H1 (cell line): ENCODE measurements around the gene TRIM52. TPM values are rescaled to one million over a fixed set of nuclear protein-coding genes. Genes with fewer than 3 reads are reported as not detected.

Experiments
- CTCF ChIA-PET: fragments of 300-600 bp; sonication (Branson Sonifier 250); formaldehyde crosslinking; loops from one replicate; lab custom pipeline; 2021; ENCODE audit not compliant: partially characterized antibody; lab: Charles Lee
- POLR2A ChIA-PET: fragments of 300-600 bp; sonication (Branson Sonifier 250); formaldehyde crosslinking; loops from one replicate; lab custom pipeline; 2021; ENCODE audit warnings: inconsistent platforms; ENCODE audit not compliant: partially characterized antibody; lab: Charles Lee
- DNase-seq, 2 experiments: peaks; one replicate each; pipeline versions ENCODE4 v3.0.0 to v3.0.0-alpha.2; 2010 to 2022; ENCODE audit warnings: low spot score in 2 of 2, low read depth in 1 of 2, mixed read lengths in 1 of 2
- FAIRE-seq: peaks from 2 replicates; lab custom pipeline; 2011; peaks lifted over from hg19 to GRCh38; lab: Jason Lieb, UNC
- H2AFZ ChIP-seq: 2 replicates; pipeline ENCODE4 v1.8.1; 2012; ENCODE audit warnings: low read length, inconsistent platforms
- H2AK5ac ChIP-seq: 2 replicates; pipeline ENCODE4 v1.6.1; 2013; ENCODE audit warnings: low read depth, low read length
- H2BK120ac ChIP-seq: replicated peaks from 2 replicates; pipeline ENCODE3; 2013; ENCODE audit warnings: low read depth, low read length, inconsistent platforms
- H2BK12ac ChIP-seq: 2 replicates; pipeline ENCODE4 v1.6.1; 2013; ENCODE audit warnings: low read depth, low read length
- H2BK15ac ChIP-seq: 2 replicates; pipeline ENCODE4 v1.6.1; 2013; ENCODE audit warnings: low read length
- H2BK20ac ChIP-seq: 2 replicates; pipeline ENCODE4 v1.6.1; 2013; ENCODE audit warnings: low read length
- H2BK5ac ChIP-seq: 2 replicates; pipeline ENCODE4 v1.6.1; 2013; ENCODE audit warnings: low read depth, low read length
- H3K14ac ChIP-seq: 2 replicates; pipeline ENCODE4 v1.6.1; 2013; ENCODE audit warnings: inconsistent platforms; ENCODE audit not compliant: insufficient read length
- H3K18ac ChIP-seq: 2 replicates; pipeline ENCODE4 v1.6.1; 2013; ENCODE audit warnings: low read length; ENCODE audit errors: extremely low read depth
- H3K23ac ChIP-seq: 2 replicates; pipeline ENCODE4 v1.6.1; 2013; ENCODE audit warnings: inconsistent platforms; ENCODE audit not compliant: insufficient read length
- H3K23me2 ChIP-seq: 2 replicates; pipeline ENCODE4 v1.6.1; 2013; ENCODE audit warnings: low read depth, low read length
- H3K27ac ChIP-seq: 2 replicates; pipeline ENCODE4 v1.6.1; 2011; ENCODE audit warnings: low read depth, low read length, inconsistent platforms
- H3K27me3 ChIP-seq, 4 experiments: replicated peaks in 1 of 4; 1 replicate in 1 of 4; 2 replicates in 3 of 4; pipeline versions ENCODE4 v1.6.1 to v1.8.1; 2011 to 2013; ENCODE audit warnings: low read length in 3 of 4, mild to moderate bottlenecking in 3 of 4, inconsistent platforms in 2 of 4, mixed read lengths in 2 of 4, moderate library complexity in 1 of 4; ENCODE audit not compliant: control insufficient read depth in 3 of 4, insufficient read depth in 3 of 4; ENCODE audit errors: extremely low read depth in 1 of 4
- H3K36me3 ChIP-seq, 4 experiments: 2 replicates each; pipeline versions ENCODE4 v1.6.1 to v1.8.1; 2011 to 2013; ENCODE audit warnings: mild to moderate bottlenecking in 4 of 4, low read length in 3 of 4, moderate library complexity in 2 of 4, control low read depth in 1 of 4, inconsistent platforms in 1 of 4; ENCODE audit not compliant: insufficient read depth in 4 of 4, control insufficient read depth in 2 of 4
- H3K4ac ChIP-seq: replicated peaks from 2 replicates; pipeline ENCODE3; 2013; ENCODE audit warnings: low read length, low read depth, mixed read lengths, inconsistent platforms; ENCODE audit not compliant: insufficient read length
- H3K4me1 ChIP-seq, 4 experiments: replicated peaks in 1 of 4; 1 replicate in 1 of 4; 2 replicates in 3 of 4; pipeline versions ENCODE4 v1.6.1 to v1.8.1; 2011 to 2013; ENCODE audit warnings: low read length in 3 of 4, inconsistent platforms in 2 of 4, mixed read lengths in 1 of 4; ENCODE audit not compliant: insufficient read depth in 4 of 4, control insufficient read depth in 3 of 4
- H3K4me2 ChIP-seq, 2 experiments: 2 replicates each; pipeline versions ENCODE4 v1.6.1 to v1.8.1; 2011 to 2013; ENCODE audit warnings: low read depth in 2 of 2, low read length in 2 of 2, control low read depth in 1 of 2, inconsistent platforms in 1 of 2, mild to moderate bottlenecking in 1 of 2; ENCODE audit not compliant: insufficient read depth in 1 of 2
- H3K4me3 ChIP-seq, 4 experiments: fragments of 200-600, 300-600 bp in 1 of 4; sonication (generic), shearing (Covaris generic), sonication (Bioruptor Twin) in 1 of 4; 2 replicates each; pipeline versions ENCODE4 v1.5.1 to v1.8.1; 2011 to 2016; ENCODE audit warnings: low read length in 4 of 4, low read depth in 3 of 4, control low read depth in 2 of 4, inconsistent platforms in 2 of 4, mild to moderate bottlenecking in 2 of 4, mixed read lengths in 1 of 4, moderate library complexity in 1 of 4; ENCODE audit not compliant: insufficient read depth in 2 of 4; ENCODE audit errors: extremely low read depth in 1 of 4
- H3K56ac ChIP-seq: replicated peaks from 2 replicates; pipeline ENCODE3; 2013; ENCODE audit warnings: low read depth, mild to moderate bottlenecking, mixed read lengths, low read length, inconsistent platforms; ENCODE audit not compliant: insufficient read length
- H3K79me1 ChIP-seq: 2 replicates; pipeline ENCODE4 v1.6.1; 2013; ENCODE audit warnings: low read depth, low read length, control low read depth
- H3K79me2 ChIP-seq, 2 experiments: 2 replicates each; pipeline versions ENCODE4 v1.6.1 to v1.8.1; 2012 to 2013; ENCODE audit warnings: low read length in 2 of 2, mild to moderate bottlenecking in 2 of 2, inconsistent platforms in 1 of 2; ENCODE audit not compliant: insufficient read depth in 2 of 2, control insufficient read depth in 1 of 2
- H3K9ac ChIP-seq, 4 experiments: replicated peaks in 1 of 4; 1 replicate in 1 of 4; 2 replicates in 3 of 4; pipeline versions ENCODE4 v1.6.1 to v1.8.1; 2011 to 2013; ENCODE audit warnings: low read depth in 3 of 4, low read length in 3 of 4, control low read depth in 2 of 4, mild to moderate bottlenecking in 2 of 4, moderate library complexity in 2 of 4, inconsistent platforms in 1 of 4; ENCODE audit errors: extremely low read depth in 1 of 4
- H3K9me3 ChIP-seq, 2 experiments: 2 replicates each; pipeline versions ENCODE4 v1.6.1 to v1.8.1; 2012 to 2013; ENCODE audit warnings: mild to moderate bottlenecking in 2 of 2, moderate library complexity in 2 of 2, control low read depth in 1 of 2, inconsistent platforms in 1 of 2, low read depth in 1 of 2, low read length in 1 of 2, mixed read lengths in 1 of 2; ENCODE audit not compliant: insufficient read depth in 2 of 2
- H4K20me1 ChIP-seq, 2 experiments: replicated peaks in 1 of 2; 2 replicates each; pipeline versions ENCODE3 to v1.8.1; 2011 to 2013; ENCODE audit warnings: inconsistent platforms in 2 of 2, low read length in 2 of 2, mild to moderate bottlenecking in 1 of 2; ENCODE audit not compliant: insufficient read depth in 2 of 2, control insufficient read depth in 1 of 2
- H4K5ac ChIP-seq: 2 replicates; pipeline ENCODE4 v1.6.1; 2013; ENCODE audit warnings: low read length, low read depth, mixed read lengths, inconsistent platforms; ENCODE audit not compliant: insufficient read length
- H4K8ac ChIP-seq: 2 replicates; pipeline ENCODE4 v1.8.0; 2013; ENCODE audit warnings: mild to moderate bottlenecking, moderate library complexity, low read length, inconsistent platforms; ENCODE audit not compliant: insufficient read depth; ENCODE audit errors: extremely low read depth
- H4K91ac ChIP-seq: replicated peaks from 2 replicates; pipeline ENCODE3; 2013; ENCODE audit warnings: low read length, mixed read lengths, inconsistent platforms; ENCODE audit not compliant: insufficient read length
- CHD2 ChIP-seq: IDR thresholded peaks from 2 replicates; pipeline ENCODE4 v1.6.1; 2012; ENCODE audit warnings: low read length, improper control_type of control experiment
- CREB1 ChIP-seq: IDR thresholded peaks from 2 replicates; pipeline ENCODE4 v1.6.1; 2012; ENCODE audit warnings: inconsistent platforms
- HDAC2 ChIP-seq, 2 experiments: fragments of 300-600 bp in 1 of 2; sonication (generic) in 1 of 2; IDR thresholded peaks; 2 replicates each; pipeline ENCODE4 v1.6.1; 2011 to 2012; ENCODE audit warnings: low read depth in 2 of 2, low read length in 2 of 2, mild to moderate bottlenecking in 2 of 2, moderate library complexity in 2 of 2, borderline replicate concordance in 1 of 2, inconsistent platforms in 1 of 2
- HDAC6 ChIP-seq: IDR thresholded peaks from one replicate; pipeline ENCODE4 v1.7.1; 2012; ENCODE audit warnings: low read depth, mild to moderate bottlenecking, inconsistent platforms, low read length, moderate library complexity
- MAX ChIP-seq: IDR thresholded peaks from 2 replicates; pipeline ENCODE4 v1.6.1; 2012; ENCODE audit warnings: inconsistent platforms
- POLR2A ChIP-seq, 2 experiments: IDR thresholded peaks; 1 replicate in 1 of 2; 2 replicates in 1 of 2; pipeline ENCODE4 v1.6.1; 2011; ENCODE audit warnings: low read depth in 2 of 2, low read length in 2 of 2, mild to moderate bottlenecking in 2 of 2; ENCODE audit errors: control extremely low read depth in 1 of 2
- POU5F1 ChIP-seq: IDR thresholded peaks from 2 replicates; pipeline ENCODE4 v1.6.1; 2011; ENCODE audit warnings: low read depth, mild to moderate bottlenecking, low read length, moderate library complexity
- RXRA ChIP-seq: IDR thresholded peaks from 2 replicates; pipeline ENCODE4 v1.6.1; 2011; ENCODE audit warnings: low read depth, mild to moderate bottlenecking, low read length, moderate library complexity; ENCODE audit not compliant: insufficient read depth
- SRF ChIP-seq: IDR thresholded peaks from 2 replicates; pipeline ENCODE4 v1.6.1; 2011; ENCODE audit warnings: mild to moderate bottlenecking, low read depth, low read length, moderate library complexity
- YY1 ChIP-seq: IDR thresholded peaks from 2 replicates; pipeline ENCODE4 v1.6.1; 2011; ENCODE audit warnings: low read depth, mild to moderate bottlenecking, low read length
- ZNF274 ChIP-seq: IDR thresholded peaks from 2 replicates; pipeline ENCODE4 v1.7.0; 2012; ENCODE audit warnings: low read length, borderline replicate concordance; ENCODE audit errors: extremely low read depth
- WGBS, 2 experiments: shearing (Covaris generic) in 1 of 2; methylation state at CpG; one replicate each; pipeline versions ENCODE4 v1.1.6 to v1.1.7; 2013 to 2015; ENCODE audit warnings: low lambda C conversion rate in 2 of 2, mixed read lengths in 2 of 2, inconsistent platforms in 1 of 2, low coverage in 1 of 2, missing lambda C conversion rate in 1 of 2; ENCODE audit not compliant: insufficient replicate concordance in 2 of 2, insufficient coverage in 1 of 2, insufficient read length in 1 of 2; ENCODE audit errors: extremely low coverage in 1 of 2, missing lambda C conversion rate in 1 of 2; 5-methylcytosine and 5-hydroxymethylcytosine counted together
- polyA plus RNA-seq, 7 experiments: library from polyadenylated mRNA; depleted of rRNA in 3 of 7; stranded (reverse) in 5 of 7; unstranded in 2 of 7; fragments of >200 nt in 5 of 7; fragments of 200-250 nt in 2 of 7; gene quantifications; 1 replicate in 5 of 7; 2 replicates in 1 of 7; 4 replicates in 1 of 7; pipeline versions ENCODE4 v1.2.1 to v1.2.3, GENCODE V29; 2011 to 2013; ENCODE audit warnings: missing spikeins in 2 of 7, mixed read lengths in 2 of 7
- total RNA-seq: library from RNA; stranded (reverse); fragmentation: NEBNext Ultra II Directional; extraction: Animal tissue kit (Norgen Biotek cat#: 25700); gene quantifications from 2 replicates; pipeline ENCODE4 v1.2.1, GENCODE V29; 2021

Gene TRIM52
- total and polyA plus RNA-seq, 2 of the 8 experiments (the other 6 are each of a cell fraction or from before 2014, with no cell fraction given), result 4.2 to 5.7 TPM

- H3K4me3 ChIP-seq, result peak overlapping the region; percentile 83 to 98 (median 95)
- no peak overlapping the region for H3K4ac ChIP-seq
- no peaks in the 10 kb centered on the region; a peak in 1 of 7 replicates for H3K27me3 ChIP-seq
- no peak overlapping the region for H3K56ac ChIP-seq
- no peak overlapping the region for H2BK20ac ChIP-seq
- H4K8ac ChIP-seq, result no peak overlapping the region
- no peak overlapping the region for H3K23ac ChIP-seq
- POLR2A ChIA-PET, result interaction anchor here (1.0 to 32.8 kb wide), 8 partner anchors 11 to 60 kb away, joined by 3 to 1334 read pairs (median 4); partner anchors contain the start of genes RACK1 and TRIM52
- CTCF ChIA-PET, result interaction anchor here (0.9 to 1.7 kb wide), 7 partner anchors 15 to 52 kb away, joined by 3 to 7 read pairs (median 3); no protein-coding TSS in a partner anchor
- peak overlapping the region; percentile 86 to 96 for H3K4me2 ChIP-seq
- 3% methylated on average over 50 of the region's 50 CpGs; no CpG with 5 or more reads in 1 of the 2 experiments for WGBS, 2 experiments
- H2AK5ac ChIP-seq, result no peak overlapping the region
- H2BK15ac ChIP-seq, result no peak overlapping the region
- FAIRE-seq (no peak), DNase-seq (peak; percentile 95 to 100)
- peak overlapping the region in 2 of 4 experiments; percentile 52 to 65; a peak in 4 of 7 replicates for H3K9ac ChIP-seq
- H3K9me3 ChIP-seq, result no peaks in the 10 kb centered on the region
- peaks cover 0 to 4% of the 10 kb centered on the region in 2 experiments for H4K20me1 ChIP-seq
- no peak overlapping the region for H2BK5ac ChIP-seq
- H3K79me1 ChIP-seq, result peaks cover 7% of the 10 kb centered on the region; the same call in 1 of the 2 replicates
- H3K36me3 ChIP-seq, result peaks cover 0 to 5% (median 0%) of the 10 kb centered on the region in 4 experiments; a peak in 3 of 8 replicates
- H3K18ac ChIP-seq, result peak overlapping the region; percentile 84
- peak overlapping the region; percentile 26; the same call in 1 of the 2 replicates for H3K27ac ChIP-seq
- H3K14ac ChIP-seq, result no peak overlapping the region
- H2AFZ ChIP-seq, result peak overlapping the region; percentile 65; the same call in 1 of the 2 replicates
- peaks cover 26% of the 10 kb centered on the region for H3K23me2 ChIP-seq
- H4K91ac ChIP-seq, result no peak overlapping the region
- H4K5ac ChIP-seq, result peak overlapping the region; percentile 53
- H2BK12ac ChIP-seq, result no peak overlapping the region
- H3K4me1 ChIP-seq, result peaks cover 0 to 8% (median 4%) of the 10 kb centered on the region in 4 experiments; a peak in 4 of 7 replicates
- H3K79me2 ChIP-seq, result peaks cover 0 to 18% of the 10 kb centered on the region in 2 experiments; a peak in 2 of 4 replicates
- H2BK120ac ChIP-seq, result no peak overlapping the region
- TF ChIP-seq POU5F1 (no peak), RXRA (0 out of 2 replicates have a peak, but pooled peaks have one; percentile 1), ZNF274 (no peak), CREB1 (peak; percentile 58; the same call in 1 of the 2 replicates), HDAC2 (IDR thresholded peaks at IDR 0.05; ENCODE audit: borderline replicate concordance in 1 of 2, low read depth in 2 of 2, low read length in 2 of 2) (peak; percentile 75 to 89), CHD2 (peak; percentile 6; the same call in 1 of the 2 replicates), HDAC6 (no peak), MAX (peak; percentile 66), YY1 (peak; percentile 89), SRF (no peak), POLR2A (IDR thresholded peaks at IDR 0.05; ENCODE audit: control extremely low read depth in 1 of 2, low read depth in 2 of 2, low read length in 2 of 2) (no peak; a peak in 1 of 3 replicates)
These were observed 38.9 kb downstream of the TRIM52 start for GRCh38 chr5:181221792-181222629.
